Keratinocyte (primary cell): Measurements from ENCODE around the gene HSD17B2. TPM values are rescaled to one million over a fixed set of nuclear protein-coding genes. Genes with fewer than 3 reads are reported as not detected.

ENCODE experiments used
- DNase-seq: peaks from one replicate; pipeline ENCODE4 v3.0.0-alpha.2; 2011; ENCODE audit warnings: low read depth, missing footprints, low spot score
- FAIRE-seq: peaks from 2 replicates; lab custom pipeline; 2011; peaks lifted over from hg19 to GRCh38; lab: Jason Lieb, UNC
- H2AFZ ChIP-seq: 2 replicates; pipeline ENCODE4 v1.6.0; 2012; ENCODE audit warnings: low read length, control low read depth, inconsistent platforms; ENCODE audit not compliant: control insufficient read depth
- H3K27ac ChIP-seq: 2 replicates; pipeline ENCODE4 v1.5.1; 2011; ENCODE audit warnings: low read length; ENCODE audit not compliant: control insufficient read depth, insufficient read depth
- H3K27me3 ChIP-seq: 3 replicates; pipeline ENCODE4 v1.6.0; 2011; ENCODE audit warnings: low read length; ENCODE audit not compliant: control insufficient read depth, insufficient read depth; ENCODE audit errors: extremely low read depth
- H3K36me3 ChIP-seq, 2 experiments: 2 replicates in 1 of 2; 3 replicates in 1 of 2; pipeline ENCODE4 v1.5.1; 2011; ENCODE audit warnings: low read length in 2 of 2, mild to moderate bottlenecking in 1 of 2; ENCODE audit not compliant: control insufficient read depth in 2 of 2, insufficient read depth in 2 of 2; ENCODE audit errors: extremely low read depth in 1 of 2
- H3K4me1 ChIP-seq: 3 replicates; pipeline ENCODE4 v1.5.1; 2011; ENCODE audit warnings: low read length; ENCODE audit not compliant: control insufficient read depth, insufficient read depth; ENCODE audit errors: extremely low read depth
- H3K4me2 ChIP-seq: 3 replicates; pipeline ENCODE4 v1.6.0; 2011; ENCODE audit warnings: low read depth, low read length; ENCODE audit not compliant: control insufficient read depth, insufficient read depth; ENCODE audit errors: extremely low read depth
- H3K4me3 ChIP-seq, 3 experiments: fragments of 200-600 bp in 1 of 3; sonication (generic) in 1 of 3; 2 replicates in 2 of 3; 3 replicates in 1 of 3; pipeline ENCODE4 v1.5.1; 2011 to 2016; ENCODE audit warnings: low read length in 3 of 3, mild to moderate bottlenecking in 3 of 3, control low read depth in 2 of 3, inconsistent platforms in 1 of 3, low read depth in 1 of 3, mixed read lengths in 1 of 3, mixed run types in 1 of 3, moderate library complexity in 1 of 3; ENCODE audit not compliant: control insufficient read depth in 2 of 3, insufficient read depth in 2 of 3; ENCODE audit errors: extremely low read depth in 1 of 3
- H3K79me2 ChIP-seq: 2 replicates; pipeline ENCODE4 v1.6.0; 2012; ENCODE audit warnings: low read length; ENCODE audit not compliant: control insufficient read depth, insufficient read depth
- H3K9ac ChIP-seq: 3 replicates; pipeline ENCODE4 v1.6.0; 2011; ENCODE audit warnings: low read length; ENCODE audit not compliant: control insufficient read depth, insufficient read depth; ENCODE audit errors: extremely low read depth
- H3K9me1 ChIP-seq: 3 replicates; pipeline ENCODE4 v1.6.0; 2011; ENCODE audit warnings: low read length; ENCODE audit not compliant: control insufficient read depth, insufficient read depth; ENCODE audit errors: extremely low read depth
- H3K9me3 ChIP-seq: 2 replicates; pipeline ENCODE4 v1.5.1; 2012; ENCODE audit warnings: low read depth, low read length; ENCODE audit not compliant: control insufficient read depth
- H4K20me1 ChIP-seq: 3 replicates; pipeline ENCODE4 v1.6.0; 2011; ENCODE audit warnings: low read length; ENCODE audit not compliant: control insufficient read depth, insufficient read depth; ENCODE audit errors: extremely low read depth
- EZH2 ChIP-seq: IDR thresholded peaks from one replicate; pipeline ENCODE4 v1.6.1; 2012; ENCODE audit warnings: inconsistent platforms, mild to moderate bottlenecking, low read length, moderate library complexity
- dilution Hi-C: fragments of 300-500 bp; cut with MboI; formaldehyde crosslinking; loops from one replicate; pipeline ENCODE4 v1.7.0; 2020; ENCODE audit warnings: low sequenced_read_pairs; ENCODE audit not compliant: extremely low pct_ligation_motif_present
- polyA plus RNA-seq, 5 experiments: library from polyadenylated mRNA; depleted of rRNA in 3 of 5; stranded (reverse) in 3 of 5; stranded (forward) in 1 of 5; unstranded in 1 of 5; fragments of >200 nt; gene quantifications; 1 replicate in 1 of 5; 2 replicates in 3 of 5; 3 replicates in 1 of 5; pipeline versions ENCODE4 v1.2.1 to v1.2.3, GENCODE V29; 2011 to 2012; ENCODE audit warnings: missing spikeins in 2 of 5, low read depth in 1 of 5, low replicate concordance in 1 of 5
- TF ChIP-seq, protein P1 (sequence below), 3 experiments: IDR thresholded peaks in 1 of 3; conservative IDR thresholded peaks in 1 of 3; optimal IDR thresholded peaks in 1 of 3; 2 replicates in 2 of 3; 3 replicates in 1 of 3; pipeline versions ENCODE3 to v1.5.1; 2011; ENCODE audit warnings: low read length in 3 of 3, mild to moderate bottlenecking in 3 of 3, moderate library complexity in 2 of 3, control low read depth in 1 of 3, inconsistent platforms in 1 of 3; ENCODE audit not compliant: insufficient read depth in 2 of 3; ENCODE audit errors: extremely low read depth in 1 of 3

HSD17B2 gene
- polyA plus RNA-seq, 1 donor (not counting 4 experiments of a cell fraction or from before 2014, with no cell fraction given) = 3.1 TPM

DNA sequence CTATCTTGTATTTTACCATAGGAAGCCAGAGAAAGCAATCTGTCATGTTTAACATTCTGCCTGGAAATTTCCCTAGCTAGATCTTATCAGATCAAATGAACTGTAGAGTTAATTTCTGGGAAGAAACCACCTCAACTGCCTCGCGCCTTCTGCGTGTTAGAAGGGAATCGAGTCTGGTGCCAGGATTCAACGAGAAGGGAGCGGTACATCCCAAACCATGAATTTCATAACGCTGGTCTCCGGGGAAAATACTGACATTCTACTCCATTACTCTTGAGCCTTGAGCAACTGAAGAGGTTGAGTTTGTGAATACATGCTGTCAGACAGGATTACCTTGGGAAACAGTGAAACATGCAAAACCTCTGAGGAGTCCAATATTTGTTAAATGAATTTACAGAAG, 99.8 kb downstream of the HSD17B2 start:
- no peak for TF ChIP-seq EZH2
- TF ChIP-seq, protein P1, sequence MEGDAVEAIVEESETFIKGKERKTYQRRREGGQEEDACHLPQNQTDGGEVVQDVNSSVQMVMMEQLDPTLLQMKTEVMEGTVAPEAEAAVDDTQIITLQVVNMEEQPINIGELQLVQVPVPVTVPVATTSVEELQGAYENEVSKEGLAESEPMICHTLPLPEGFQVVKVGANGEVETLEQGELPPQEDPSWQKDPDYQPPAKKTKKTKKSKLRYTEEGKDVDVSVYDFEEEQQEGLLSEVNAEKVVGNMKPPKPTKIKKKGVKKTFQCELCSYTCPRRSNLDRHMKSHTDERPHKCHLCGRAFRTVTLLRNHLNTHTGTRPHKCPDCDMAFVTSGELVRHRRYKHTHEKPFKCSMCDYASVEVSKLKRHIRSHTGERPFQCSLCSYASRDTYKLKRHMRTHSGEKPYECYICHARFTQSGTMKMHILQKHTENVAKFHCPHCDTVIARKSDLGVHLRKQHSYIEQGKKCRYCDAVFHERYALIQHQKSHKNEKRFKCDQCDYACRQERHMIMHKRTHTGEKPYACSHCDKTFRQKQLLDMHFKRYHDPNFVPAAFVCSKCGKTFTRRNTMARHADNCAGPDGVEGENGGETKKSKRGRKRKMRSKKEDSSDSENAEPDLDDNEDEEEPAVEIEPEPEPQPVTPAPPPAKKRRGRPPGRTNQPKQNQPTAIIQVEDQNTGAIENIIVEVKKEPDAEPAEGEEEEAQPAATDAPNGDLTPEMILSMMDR (optimal IDR thresholded peaks at IDR 0.05 in 1 of 3, IDR thresholded peaks at IDR 0.05 in 1 of 3, conservative IDR thresholded peaks at IDR 0.05 in 1 of 3; ENCODE audit: extremely low read depth in 1 of 3, insufficient read depth in 2 of 3, low read length in 3 of 3) = no peak
- dilution Hi-C loops = no loop called here
- FAIRE-seq = no peak

GRCh38 chr16:82135844-82136243, 100.8 kb downstream of the HSD17B2 start:
- Histone ChIP-seq H3K36me3 (peaks cover 1 to 5% of the 10 kb centered on the region in 2 experiments), H3K4me1 (peaks cover 6% of the 10 kb centered on the region), H3K27me3 (no peaks in the 10 kb centered on the region), H4K20me1 (no peaks in the 10 kb centered on the region), H3K4me3 (no peak overlapping the region), H3K79me2 (no peaks in the 10 kb centered on the region), H3K9me3 (no peaks in the 10 kb centered on the region), H2AFZ (no peak overlapping the region), H3K9me1 (no peaks in the 10 kb centered on the region), H3K27ac (no peak overlapping the region), H3K4me2 (no peak overlapping the region), H3K9ac (no peak overlapping the region)
- DNase-seq (no peak), FAIRE-seq (no peak)
- no peak for TF ChIP-seq EZH2
- TF ChIP-seq, protein P1 (optimal IDR thresholded peaks at IDR 0.05 in 1 of 3, IDR thresholded peaks at IDR 0.05 in 1 of 3, conservative IDR thresholded peaks at IDR 0.05 in 1 of 3; ENCODE audit: extremely low read depth in 1 of 3, insufficient read depth in 2 of 3, low read length in 3 of 3) = no peak
- dilution Hi-C loops = no loop called here

More for the DNA sequence above, 99.8 kb downstream of the HSD17B2 start:
- Histone ChIP-seq H4K20me1 (no peaks in the 10 kb centered on the region), H3K4me2 (no peak overlapping the region), H3K9me3 (no peaks in the 10 kb centered on the region), H3K4me1 (peaks cover 6% of the 10 kb centered on the region), H3K27me3 (no peaks in the 10 kb centered on the region), H3K9ac (no peak overlapping the region), H3K36me3 (peaks cover 1 to 5% of the 10 kb centered on the region in 2 experiments), H3K4me3 (no peak overlapping the region), H2AFZ (no peak overlapping the region), H3K27ac (no peak overlapping the region), H3K9me1 (no peaks in the 10 kb centered on the region), H3K79me2 (no peaks in the 10 kb centered on the region)
- DNase-seq = no peak
